Neural progenitor cell (in vitro differentiated cells): Measurements from ENCODE around the gene PACC1. TPM values are rescaled to one million over a fixed set of nuclear protein-coding genes. Genes with fewer than 3 reads are reported as not detected.

Experiments
- DNase-seq: peaks from one replicate; pipeline ENCODE4 v3.0.0-alpha.2; 2016; ENCODE audit warnings: low spot score
- H2AFZ ChIP-seq: fragments of 200-600 bp; sonication (generic); replicated peaks from 2 replicates; pipeline ENCODE4 v1.6.1; 2016; ENCODE audit warnings: antibody characterized with exemption
- H3F3A ChIP-seq: fragments of 200-600 bp; sonication (generic); 2 replicates; pipeline ENCODE4 v1.6.1; 2016; ENCODE audit warnings: antibody characterized with exemption, low read depth
- H3K27ac ChIP-seq: fragments of 200-600 bp; sonication (generic); 2 replicates; pipeline ENCODE4 v1.5.1; 2016; ENCODE audit warnings: mild to moderate bottlenecking
- H3K27me3 ChIP-seq: fragments of 200-600 bp; sonication (generic); 2 replicates; pipeline ENCODE4 v1.6.1; 2016; ENCODE audit warnings: mild to moderate bottlenecking, moderate library complexity
- H3K36me3 ChIP-seq: fragments of 200-600 bp; sonication (generic); 2 replicates; pipeline ENCODE4 v1.5.1; 2016
- H3K4me1 ChIP-seq: fragments of 200-600 bp; sonication (generic); 2 replicates; pipeline ENCODE4 v1.6.1; 2016; ENCODE audit warnings: mixed run types
- H3K4me2 ChIP-seq: fragments of 200-600 bp; sonication (generic); 2 replicates; pipeline ENCODE4 v1.6.1; 2016
- H3K4me3 ChIP-seq: fragments of 200-600 bp; sonication (generic); 2 replicates; pipeline ENCODE4 v1.5.1; 2016
- H3K79me2 ChIP-seq: fragments of 200-600 bp; sonication (generic); 2 replicates; pipeline ENCODE4 v1.6.1; 2016; ENCODE audit warnings: low read depth
- H3K9ac ChIP-seq: fragments of 200-600 bp; sonication (generic); 2 replicates; pipeline ENCODE4 v1.6.1; 2016
- H3K9me3 ChIP-seq: fragments of 200-600 bp; sonication (generic); 2 replicates; pipeline ENCODE4 v1.5.1; 2016; ENCODE audit warnings: low read depth
- H4K20me1 ChIP-seq: fragments of 200-600 bp; sonication (generic); 2 replicates; pipeline ENCODE4 v1.6.1; 2016; ENCODE audit warnings: low read depth
- H3K27ac Mint-ChIP-seq: 3 replicates; pipeline ENCODE4 v1.8.0; 2021; ENCODE audit warnings: mixed read lengths
- H3K27me3 Mint-ChIP-seq: 2 replicates; pipeline ENCODE4 v1.8.0; 2022; ENCODE audit warnings: low read depth, mild to moderate bottlenecking, inconsistent platforms, moderate library complexity, mixed read lengths; ENCODE audit not compliant: insufficient read depth
- H3K36me3 Mint-ChIP-seq: 3 replicates; pipeline ENCODE4 v1.8.0; 2021; ENCODE audit warnings: mixed read lengths
- H3K4me1 Mint-ChIP-seq: 3 replicates; pipeline ENCODE4 v1.8.0; 2021; ENCODE audit warnings: mixed read lengths
- H3K4me3 Mint-ChIP-seq: 3 replicates; pipeline ENCODE4 v1.8.0; 2021; ENCODE audit warnings: mild to moderate bottlenecking, moderate library complexity, mixed read lengths
- H3K9me3 Mint-ChIP-seq: 3 replicates; pipeline ENCODE4 v1.8.0; 2020; ENCODE audit warnings: mixed read lengths
- CTCF ChIP-seq: fragments of 200-600 bp; sonication (generic); IDR thresholded peaks from 2 replicates; pipeline ENCODE4 v1.5.1; 2017; ENCODE audit warnings: antibody characterized with exemption, mild to moderate bottlenecking
- EZH2 ChIP-seq: fragments of 200-600 bp; sonication (generic); IDR thresholded peaks from 2 replicates; pipeline ENCODE4 v1.6.1; 2017; ENCODE audit warnings: antibody characterized with exemption, mild to moderate bottlenecking, moderate library complexity
- EZH2phosphoT487 ChIP-seq: fragments of 200-600 bp; sonication (generic); IDR thresholded peaks from 2 replicates; pipeline ENCODE4 v1.6.1; 2017; ENCODE audit warnings: antibody characterized with exemption
- total RNA-seq: library from RNA; depleted of rRNA; stranded (reverse); fragments of >200 nt; gene quantifications from 2 replicates; pipeline ENCODE4 v1.2.3, GENCODE V29; 2015; ENCODE audit warnings: low replicate concordance

PACC1 gene
- total RNA-seq, 1 donor from 2014 or later: 21.1 TPM

GRCh38 chr1:212415107-212415841 lies 588 bp upstream of the PACC1 start:
- Histone ChIP-seq H3F3A (peaks cover 6% of the 10 kb centered on the region), H2AFZ (peak overlapping the region; percentile 98), H3K4me2 (peak overlapping the region; percentile 87), H3K27me3 (peaks cover 16% of the 10 kb centered on the region), H3K4me1 (peaks cover 12% of the 10 kb centered on the region), H3K9me3 (no peaks in the 10 kb centered on the region), H3K79me2 (peaks cover 20% of the 10 kb centered on the region), H3K4me3 (peak overlapping the region; percentile 85), H3K9ac (no peak overlapping the region), H4K20me1 (peaks cover 27% of the 10 kb centered on the region), H3K36me3 (no peaks in the 10 kb centered on the region), H3K27ac (no peak overlapping the region)
- H3K9me3 Mint-ChIP-seq: no peaks in the 10 kb centered on the region
- peaks cover 11% of the 10 kb centered on the region for H3K27me3 Mint-ChIP-seq
- TF ChIP-seq EZH2 (no peak), CTCF (peak; percentile 1), EZH2phosphoT487 (no peak)
- no peak for DNase-seq
- peak overlapping the region; percentile 92 for H3K4me3 Mint-ChIP-seq
- peaks cover 15% of the 10 kb centered on the region for H3K36me3 Mint-ChIP-seq
- peaks cover 21% of the 10 kb centered on the region for H3K4me1 Mint-ChIP-seq
- H3K27ac Mint-ChIP-seq: peak overlapping the region; percentile 95

GRCh38 chr1:212413902-212414327 lies 771 bp downstream of the PACC1 start:
- Histone ChIP-seq H3K27ac (no peak overlapping the region), H3K79me2 (peaks cover 20% of the 10 kb centered on the region), H3F3A (peaks cover 6% of the 10 kb centered on the region), H3K9me3 (no peaks in the 10 kb centered on the region), H2AFZ (peak overlapping the region; percentile 98), H3K27me3 (peaks cover 16% of the 10 kb centered on the region), H3K9ac (no peak overlapping the region), H3K4me1 (peaks cover 12% of the 10 kb centered on the region), H3K4me3 (peak overlapping the region; percentile 85), H4K20me1 (peaks cover 27% of the 10 kb centered on the region), H3K36me3 (no peaks in the 10 kb centered on the region), H3K4me2 (peak overlapping the region; percentile 87)
- Mint-ChIP-seq H3K36me3 (peaks cover 24% of the 10 kb centered on the region), H3K4me1 (peaks cover 21% of the 10 kb centered on the region), H3K27me3 (peaks cover 13% of the 10 kb centered on the region), H3K4me3 (peak overlapping the region; percentile 92), H3K9me3 (no peaks in the 10 kb centered on the region), H3K27ac (no peak overlapping the region)
- peak; percentile 42 for DNase-seq
- TF ChIP-seq EZH2: no peak
- no peak for TF ChIP-seq CTCF
- TF ChIP-seq EZH2phosphoT487: no peak

- H3K9me3 Mint-ChIP-seq: no peaks in the 10 kb centered on the region
- H3K27me3 Mint-ChIP-seq: peaks cover 13% of the 10 kb centered on the region
- Histone ChIP-seq H3K4me3 (no peak overlapping the region), H3K36me3 (no peaks in the 10 kb centered on the region), H3K27me3 (peaks cover 16% of the 10 kb centered on the region), H2AFZ (no peak overlapping the region), H3K27ac (no peak overlapping the region), H3K79me2 (peaks cover 20% of the 10 kb centered on the region), H4K20me1 (peaks cover 27% of the 10 kb centered on the region), H3F3A (peaks cover 6% of the 10 kb centered on the region), H3K4me1 (peaks cover 12% of the 10 kb centered on the region), H3K4me2 (no peak overlapping the region), H3K9me3 (no peaks in the 10 kb centered on the region), H3K9ac (no peak overlapping the region)
- H3K4me1 Mint-ChIP-seq: peaks cover 21% of the 10 kb centered on the region
- H3K27ac Mint-ChIP-seq: no peak overlapping the region
- H3K4me3 Mint-ChIP-seq: peak overlapping the region; percentile 92
- no peak for DNase-seq
- no peak for TF ChIP-seq CTCF
- no peak for TF ChIP-seq EZH2phosphoT487
- no peak for TF ChIP-seq EZH2
- peaks cover 32% of the 10 kb centered on the region for H3K36me3 Mint-ChIP-seq
Observed at GRCh38 chr1:212412374-212412773, 2.3 kb downstream of the PACC1 start.
